GM23338 (cell line): Measurements from ENCODE around the gene ZFPL1. TPM values are rescaled to one million over a fixed set of nuclear protein-coding genes. Genes with fewer than 3 reads are reported as not detected.
A peak's percentile ranks its signal among the peaks of the same experiment; 100 is the strongest.

Experiments used
- ATAC-seq: fragments of 200-7000 bp; cut with Tn5 transposase; 3 replicates; pipeline ENCODE4 v1.9.1; 2020
- DNase-seq: peaks from one replicate; pipeline ENCODE4 v3.0.0-alpha.2; 2015; ENCODE audit warnings: low spot score
- H2AFZ ChIP-seq: fragments of 200-600 bp; sonication (generic); 2 replicates; pipeline ENCODE4 v1.8.0; 2016; ENCODE audit warnings: antibody characterized with exemption, mild to moderate bottlenecking, moderate library complexity
- H3F3A ChIP-seq: fragments of 200-600 bp; sonication (generic); replicated peaks from 2 replicates; pipeline ENCODE4 v1.8.0; 2017; ENCODE audit warnings: antibody characterized with exemption, mixed run types, low read depth
- H3K27ac ChIP-seq: fragments of 200-600 bp; sonication (generic); 2 replicates; pipeline ENCODE4 v1.6.1; 2016; ENCODE audit warnings: low read depth
- H3K27me3 ChIP-seq: fragments of 200-600 bp; sonication (generic); 2 replicates; pipeline ENCODE4 v1.8.0; 2016; ENCODE audit warnings: mild to moderate bottlenecking, mixed run types, moderate library complexity; ENCODE audit not compliant: insufficient read depth
- H3K36me3 ChIP-seq: fragments of 200-600 bp; sonication (generic); 2 replicates; pipeline ENCODE4 v1.8.0; 2016; ENCODE audit warnings: mild to moderate bottlenecking; ENCODE audit not compliant: insufficient read depth
- H3K4me1 ChIP-seq: fragments of 200-600 bp; sonication (generic); 2 replicates; pipeline ENCODE4 v1.8.0; 2016; ENCODE audit warnings: mild to moderate bottlenecking, moderate library complexity; ENCODE audit not compliant: insufficient read depth
- H3K4me2 ChIP-seq: fragments of 200-600 bp; sonication (generic); 2 replicates; pipeline ENCODE4 v1.7.1; 2017; ENCODE audit warnings: mixed run types
- H3K4me3 ChIP-seq: fragments of 200-600 bp; sonication (generic); 2 replicates; pipeline ENCODE4 v1.6.1; 2016; ENCODE audit warnings: mixed run types
- H3K79me2 ChIP-seq: fragments of 200-600 bp; sonication (generic); replicated peaks from 2 replicates; pipeline ENCODE4 v1.8.0; 2017; ENCODE audit warnings: mild to moderate bottlenecking; ENCODE audit not compliant: insufficient read depth
- H3K9me2 ChIP-seq: fragments of 200-600 bp; sonication (generic); 2 replicates; pipeline ENCODE4 v1.8.0; 2017; ENCODE audit not compliant: insufficient read depth
- H4K20me1 ChIP-seq: fragments of 200-600 bp; sonication (generic); replicated peaks from 2 replicates; pipeline ENCODE4 v1.8.0; 2017; ENCODE audit warnings: mild to moderate bottlenecking; ENCODE audit not compliant: insufficient read depth
- H3K27ac Mint-ChIP-seq: 2 replicates; pipeline ENCODE4 v1.8.0; 2020; ENCODE audit warnings: inconsistent platforms, mild to moderate bottlenecking, moderate library complexity, mixed read lengths
- H3K27me3 Mint-ChIP-seq: 3 replicates; pipeline ENCODE4 v1.8.0; 2022; ENCODE audit warnings: low read depth, mild to moderate bottlenecking, moderate library complexity, mixed read lengths, inconsistent platforms; ENCODE audit not compliant: insufficient read depth, poor library complexity
- H3K36me3 Mint-ChIP-seq: 3 replicates; pipeline ENCODE4 v1.8.0; 2021; ENCODE audit warnings: low read depth, mild to moderate bottlenecking, inconsistent platforms, moderate library complexity, mixed read lengths
- H3K4me1 Mint-ChIP-seq: 3 replicates; pipeline ENCODE4 v1.8.0; 2020; ENCODE audit warnings: mild to moderate bottlenecking, inconsistent platforms, mixed read lengths
- H3K4me3 Mint-ChIP-seq: 3 replicates; pipeline ENCODE4 v1.8.0; 2021; ENCODE audit warnings: moderate library complexity, mild to moderate bottlenecking, inconsistent platforms, mixed read lengths
- H3K9me3 Mint-ChIP-seq: 3 replicates; pipeline ENCODE4 v1.8.0; 2020; ENCODE audit warnings: moderate library complexity, mild to moderate bottlenecking, inconsistent platforms, mixed read lengths
- ETS1 ChIP-seq: IDR thresholded peaks from 2 replicates; pipeline ENCODE4 v1.6.1; 2016; ENCODE audit warnings: antibody characterized with exemption
- EZH2 ChIP-seq: fragments of 200-600 bp; sonication (generic); IDR thresholded peaks from one replicate; pipeline ENCODE4 v1.8.0; 2017; ENCODE audit warnings: antibody characterized with exemption, mild to moderate bottlenecking, low read depth; ENCODE audit not compliant: unreplicated experiment
- EZH2phosphoT487 ChIP-seq: fragments of 200-600 bp; sonication (generic); IDR thresholded peaks from one replicate; pipeline ENCODE4 v1.8.1; 2018; ENCODE audit warnings: antibody characterized with exemption; ENCODE audit not compliant: unreplicated experiment
- JUNB ChIP-seq: IDR thresholded peaks from one replicate; pipeline ENCODE4 v1.6.1; 2016; ENCODE audit warnings: antibody characterized with exemption; ENCODE audit not compliant: unreplicated experiment
- NANOG ChIP-seq: IDR thresholded peaks from 2 replicates; pipeline ENCODE4 v1.6.1; 2016; ENCODE audit warnings: antibody characterized with exemption, borderline replicate concordance
- POLR2AphosphoS5 ChIP-seq: IDR thresholded peaks from 2 replicates; pipeline ENCODE4 v1.6.1; 2016; ENCODE audit warnings: antibody characterized with exemption, low read depth
- ZNF114 ChIP-seq: fragments of 250-450 bp; sonication (Bioruptor Pico); IDR thresholded peaks from 2 replicates; pipeline ENCODE4 v1.5.0; 2020; ENCODE audit warnings: mild to moderate bottlenecking, moderate library complexity
- polyA plus RNA-seq: library from polyadenylated mRNA; unstranded; fragments of >200 nt; fragmentation: Nextera tagmentation; extraction: Ambion mirVana; gene quantifications from 2 replicates; pipeline ENCODE4 v1.2.1, GENCODE V29; 2016
- total RNA-seq: library from RNA; depleted of rRNA; stranded (reverse); fragments of >200 nt; shearing (Covaris generic); gene quantifications from 2 replicates; pipeline ENCODE4 v1.2.3, GENCODE V29; 2014
- TF ChIP-seq, protein P1 (sequence below), 2 experiments: fragments of 200-600 bp in 1 of 2; sonication (generic) in 1 of 2; conservative IDR thresholded peaks; 2 replicates each; pipeline versions ENCODE4 v1.5.1 to v1.6.1; 2016 to 2017; ENCODE audit warnings: antibody characterized with exemption in 2 of 2, low read depth in 2 of 2, mild to moderate bottlenecking in 2 of 2, moderate library complexity in 1 of 2

The ZFPL1 gene
- total and polyA plus RNA-seq, 2 experiments from 2014 or later: 26.3 to 26.8 TPM

- H3K79me2 ChIP-seq: peaks cover 18% of the 10 kb centered on the region
- H3K36me3 ChIP-seq: peaks cover 13% of the 10 kb centered on the region
Measured at GRCh38 chr11:65115361-65116082, 31.5 kb downstream of the ZFPL1 start.

DNA sequence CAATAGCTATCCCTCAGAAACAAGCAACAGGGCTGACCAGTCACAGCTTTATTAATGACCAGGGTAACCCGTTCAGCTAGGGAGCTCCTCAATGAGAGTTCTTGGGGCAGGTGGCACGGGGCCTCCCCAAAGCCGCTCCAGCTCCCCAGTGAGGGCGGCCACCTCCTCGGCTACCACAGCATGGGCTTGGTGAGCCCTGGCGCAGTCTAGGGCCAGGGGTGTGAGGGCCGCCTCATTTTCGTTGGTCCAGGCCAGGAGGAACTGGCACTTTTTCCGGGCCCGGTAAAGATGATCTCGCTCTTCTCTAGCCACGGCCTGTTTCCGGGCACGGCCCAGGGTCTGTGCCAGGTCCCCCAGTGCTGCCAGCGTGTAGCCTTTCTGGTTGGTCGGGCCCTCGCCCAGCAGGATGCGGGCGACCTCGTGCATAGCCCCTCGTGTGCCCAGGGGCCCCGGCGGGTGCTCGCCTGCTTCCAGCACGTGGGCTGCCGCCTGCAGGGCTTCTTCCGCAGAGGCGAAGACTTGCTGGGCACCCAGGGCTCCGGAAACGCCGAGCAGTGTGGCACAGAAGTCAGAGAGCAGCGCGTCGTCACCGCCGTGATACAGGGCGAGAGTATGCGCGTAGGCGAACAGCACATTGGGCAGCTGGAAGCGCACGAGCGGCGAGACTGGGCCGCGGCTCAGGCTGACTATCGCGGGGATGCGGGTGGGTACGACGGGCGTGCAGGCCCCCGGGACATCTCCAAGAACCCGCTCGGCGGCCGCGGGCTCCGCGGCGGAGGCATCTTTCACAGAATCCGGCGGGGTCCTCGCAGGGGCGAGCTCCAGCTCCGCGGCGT is 32.6 kb downstream of the ZFPL1 start:
- no peaks in the 10 kb centered on the region for H3K9me2 ChIP-seq
- Mint-ChIP-seq H3K36me3 (peaks cover 60% of the 10 kb centered on the region), H3K4me3 (peak overlapping the region; percentile 92), H3K27me3 (peaks cover 48% of the 10 kb centered on the region), H3K9me3 (peaks cover 2% of the 10 kb centered on the region; the same call in 2 of the 3 replicates), H3K27ac (peak overlapping the region; percentile 98), H3K4me1 (peaks cover 30% of the 10 kb centered on the region)
- H3K4me2 ChIP-seq: peak overlapping the region; percentile 92
- H3K27me3 ChIP-seq: no peaks in the 10 kb centered on the region
- peaks cover 18% of the 10 kb centered on the region for H3K36me3 ChIP-seq
- H3K4me3 ChIP-seq: peak overlapping the region; percentile 82
- H3K4me1 ChIP-seq: peaks cover 12% of the 10 kb centered on the region
- no peak overlapping the region for H2AFZ ChIP-seq
- ATAC-seq (peak; percentile 7), DNase-seq (peak; percentile 67)
- H4K20me1 ChIP-seq: peaks cover 12% of the 10 kb centered on the region
- TF ChIP-seq POLR2AphosphoS5 (peak; percentile 67), EZH2phosphoT487 (no peak), EZH2 (no peak)
- H3K79me2 ChIP-seq: peaks cover 29% of the 10 kb centered on the region
- peak overlapping the region; percentile 85 for H3K27ac ChIP-seq
- peaks cover 38% of the 10 kb centered on the region for H3F3A ChIP-seq

More at GRCh38 chr11:65115361-65116082, 31.5 kb downstream of the ZFPL1 start:
- no peak for TF ChIP-seq NANOG
- no peak for TF ChIP-seq JUNB
- TF ChIP-seq, protein P1, sequence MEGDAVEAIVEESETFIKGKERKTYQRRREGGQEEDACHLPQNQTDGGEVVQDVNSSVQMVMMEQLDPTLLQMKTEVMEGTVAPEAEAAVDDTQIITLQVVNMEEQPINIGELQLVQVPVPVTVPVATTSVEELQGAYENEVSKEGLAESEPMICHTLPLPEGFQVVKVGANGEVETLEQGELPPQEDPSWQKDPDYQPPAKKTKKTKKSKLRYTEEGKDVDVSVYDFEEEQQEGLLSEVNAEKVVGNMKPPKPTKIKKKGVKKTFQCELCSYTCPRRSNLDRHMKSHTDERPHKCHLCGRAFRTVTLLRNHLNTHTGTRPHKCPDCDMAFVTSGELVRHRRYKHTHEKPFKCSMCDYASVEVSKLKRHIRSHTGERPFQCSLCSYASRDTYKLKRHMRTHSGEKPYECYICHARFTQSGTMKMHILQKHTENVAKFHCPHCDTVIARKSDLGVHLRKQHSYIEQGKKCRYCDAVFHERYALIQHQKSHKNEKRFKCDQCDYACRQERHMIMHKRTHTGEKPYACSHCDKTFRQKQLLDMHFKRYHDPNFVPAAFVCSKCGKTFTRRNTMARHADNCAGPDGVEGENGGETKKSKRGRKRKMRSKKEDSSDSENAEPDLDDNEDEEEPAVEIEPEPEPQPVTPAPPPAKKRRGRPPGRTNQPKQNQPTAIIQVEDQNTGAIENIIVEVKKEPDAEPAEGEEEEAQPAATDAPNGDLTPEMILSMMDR (conservative IDR thresholded peaks at IDR 0.05; ENCODE audit: low read depth in 2 of 2): no peak
- no peak for TF ChIP-seq ZNF114 (CRISPR knock-in tag)
- peak; percentile 30 for TF ChIP-seq POLR2AphosphoS5
- TF ChIP-seq ETS1: no peak
- peaks cover 30% of the 10 kb centered on the region for H3K4me1 Mint-ChIP-seq
- Histone ChIP-seq H3F3A (peaks cover 34% of the 10 kb centered on the region), H3K4me3 (no peak overlapping the region), H2AFZ (no peak overlapping the region), H3K9me2 (no peaks in the 10 kb centered on the region), H3K27me3 (no peaks in the 10 kb centered on the region), H3K4me1 (peaks cover 12% of the 10 kb centered on the region), H4K20me1 (peaks cover 9% of the 10 kb centered on the region; the same call in 1 of the 2 replicates), H3K4me2 (no peak overlapping the region; the same call in 1 of the 2 replicates), H3K27ac (no peak overlapping the region)
- ATAC-seq: no peak
- H3K9me3 Mint-ChIP-seq: peaks cover 2% of the 10 kb centered on the region; the same call in 2 of the 3 replicates
- no peak for DNase-seq
- H3K4me3 Mint-ChIP-seq: peak overlapping the region; percentile 92
- peaks cover 49% of the 10 kb centered on the region for H3K36me3 Mint-ChIP-seq
- H3K27ac Mint-ChIP-seq: no peak overlapping the region
- peaks cover 55% of the 10 kb centered on the region for H3K27me3 Mint-ChIP-seq
